HL-60 (cell line): ENCODE measurements around the gene SLC7A6.

Experiments used
- POLR2AphosphoS5 ChIP-seq: IDR thresholded peaks from 2 replicates; pipeline ENCODE4 v1.6.1; 2012; ENCODE audit warnings: low read depth
- TF ChIP-seq, protein P1 (sequence below): IDR thresholded peaks from one replicate; pipeline ENCODE4 v1.5.1; 2011; ENCODE audit warnings: low read length, control low read depth, inconsistent platforms; ENCODE audit not compliant: insufficient read depth

DNA sequence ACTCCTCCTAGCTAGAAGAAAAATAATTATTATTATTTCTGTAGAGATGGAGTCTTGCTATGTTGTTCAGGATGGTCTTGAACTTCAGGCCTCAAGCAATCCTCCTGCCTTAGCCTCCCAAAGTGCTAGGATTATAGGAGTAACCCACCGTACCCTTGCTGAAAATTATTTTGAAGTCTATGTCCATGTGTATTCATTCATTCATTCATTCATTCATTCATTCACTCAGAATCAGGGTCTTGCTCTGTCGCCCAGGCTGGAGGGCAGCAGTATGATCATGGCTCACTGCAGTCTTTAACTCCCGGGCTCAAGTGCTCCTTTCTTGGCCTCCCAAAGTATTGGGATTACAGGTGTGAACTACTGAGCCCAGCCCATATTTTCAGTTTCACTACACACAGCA lies 42.3 kb downstream of the SLC7A6 start:
- TF ChIP-seq, protein P1, sequence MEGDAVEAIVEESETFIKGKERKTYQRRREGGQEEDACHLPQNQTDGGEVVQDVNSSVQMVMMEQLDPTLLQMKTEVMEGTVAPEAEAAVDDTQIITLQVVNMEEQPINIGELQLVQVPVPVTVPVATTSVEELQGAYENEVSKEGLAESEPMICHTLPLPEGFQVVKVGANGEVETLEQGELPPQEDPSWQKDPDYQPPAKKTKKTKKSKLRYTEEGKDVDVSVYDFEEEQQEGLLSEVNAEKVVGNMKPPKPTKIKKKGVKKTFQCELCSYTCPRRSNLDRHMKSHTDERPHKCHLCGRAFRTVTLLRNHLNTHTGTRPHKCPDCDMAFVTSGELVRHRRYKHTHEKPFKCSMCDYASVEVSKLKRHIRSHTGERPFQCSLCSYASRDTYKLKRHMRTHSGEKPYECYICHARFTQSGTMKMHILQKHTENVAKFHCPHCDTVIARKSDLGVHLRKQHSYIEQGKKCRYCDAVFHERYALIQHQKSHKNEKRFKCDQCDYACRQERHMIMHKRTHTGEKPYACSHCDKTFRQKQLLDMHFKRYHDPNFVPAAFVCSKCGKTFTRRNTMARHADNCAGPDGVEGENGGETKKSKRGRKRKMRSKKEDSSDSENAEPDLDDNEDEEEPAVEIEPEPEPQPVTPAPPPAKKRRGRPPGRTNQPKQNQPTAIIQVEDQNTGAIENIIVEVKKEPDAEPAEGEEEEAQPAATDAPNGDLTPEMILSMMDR: no peak
- TF ChIP-seq POLR2AphosphoS5: no peak
